Measurements from ENCODE around the gene MAGOH. TPM values are rescaled to one million over a fixed set of nuclear protein-coding genes. Genes with fewer than 3 reads are reported as not detected.

The MAGOH gene
- total and polyA plus RNA-seq, 9 donors, result 25.4 to 73.2 (median 37.5) TPM

GRCh38 chr1:53249706-53250105, 11.4 kb upstream of the MAGOH start:
- Histone ChIP-seq H3K4me1 (ENCODE audit: insufficient read depth) (no peaks in the 10 kb centered on the region), H3K4me3 (no peak overlapping the region), H3K36me3 (no peaks in the 10 kb centered on the region), H3K27ac (no peak overlapping the region), H3K27me3 (no peaks in the 10 kb centered on the region), H3K9me3 (no peaks in the 10 kb centered on the region)
- intact Hi-C loops (cut with DNase I), result no loop called here
- no peak for TF ChIP-seq EP300 (IDR thresholded peaks at IDR 0.05)
- TF ChIP-seq CTCF (IDR thresholded peaks at IDR 0.05), result no peak
- TF ChIP-seq POLR2A (IDR thresholded peaks at IDR 0.05), result no peak
- DNase-seq, result no peak
- 48 to 63% (median 49%) methylated on average over 3 of the region's 3 CpGs for WGBS, 3 donors

GRCh38 chr1:53246261-53247134, 8.2 kb upstream of the MAGOH start:
- H3K27ac ChIP-seq, result no peak overlapping the region
- 85 to 93% (median 91%) methylated on average over 4 of the region's 4 CpGs for WGBS, 3 donors
- intact Hi-C loops (cut with DNase I), result no loop called here
- H3K27me3 ChIP-seq, result no peaks in the 10 kb centered on the region
- DNase-seq, result no peak
- no peaks in the 10 kb centered on the region for H3K9me3 ChIP-seq
- H3K36me3 ChIP-seq, result no peaks in the 10 kb centered on the region
- H3K4me3 ChIP-seq, result no peak overlapping the region
- H3K4me1 ChIP-seq (ENCODE audit: insufficient read depth), result no peaks in the 10 kb centered on the region
- TF ChIP-seq POLR2A (IDR thresholded peaks at IDR 0.05) (no peak), CTCF (IDR thresholded peaks at IDR 0.05) (no peak), EP300 (IDR thresholded peaks at IDR 0.05) (no peak)

GRCh38 chr1:53244141-53244540, 5.8 kb upstream of the MAGOH start:
- no peaks in the 10 kb centered on the region for H3K27me3 ChIP-seq
- 52 to 72% (median 64%) methylated on average over 4 of the region's 4 CpGs for WGBS, 3 donors
- H3K9me3 ChIP-seq, result no peaks in the 10 kb centered on the region
- H3K36me3 ChIP-seq, result no peaks in the 10 kb centered on the region
- TF ChIP-seq EP300 (IDR thresholded peaks at IDR 0.05), result no peak
- no peak for TF ChIP-seq CTCF (IDR thresholded peaks at IDR 0.05)
- TF ChIP-seq POLR2A (IDR thresholded peaks at IDR 0.05), result no peak
- no peak for DNase-seq
- intact Hi-C loops (cut with DNase I), result no loop called here
- no peak overlapping the region for H3K27ac ChIP-seq
- H3K4me1 ChIP-seq (ENCODE audit: insufficient read depth), result peaks cover under 1% of the 10 kb centered on the region
- no peak overlapping the region for H3K4me3 ChIP-seq

- no peaks in the 10 kb centered on the region for H3K27me3 ChIP-seq
- H3K36me3 ChIP-seq, result no peaks in the 10 kb centered on the region
- WGBS, 3 donors, result 54 to 62% (median 61%) methylated on average over 4 of the region's 4 CpGs
- H3K9me3 ChIP-seq, result no peaks in the 10 kb centered on the region
- no peak overlapping the region for H3K27ac ChIP-seq
- no peak for DNase-seq
- no peak overlapping the region for H3K4me3 ChIP-seq
- intact Hi-C loops (cut with DNase I), result no loop called here
- TF ChIP-seq CTCF (IDR thresholded peaks at IDR 0.05) (no peak), EP300 (IDR thresholded peaks at IDR 0.05) (no peak), POLR2A (IDR thresholded peaks at IDR 0.05) (no peak)
- peaks cover 7% of the 10 kb centered on the region for H3K4me1 ChIP-seq (ENCODE audit: insufficient read depth)
These were observed 4.1 kb upstream of the MAGOH start for GRCh38 chr1:53242381-53242780.

Data from ovary (tissue), 9 donors.